Endothelial cell of umbilical vein (primary cell): Measurements from ENCODE around the gene PFN3. TPM values are rescaled to one million over a fixed set of nuclear protein-coding genes. Genes with fewer than 3 reads are reported as not detected.

Source experiments
- BruUV-seq: library from RNA; stranded (reverse); fragments of 400-500 nt; replicated peaks from 2 replicates; lab custom pipeline; 2021; lab: Mats Ljungman, UMichigan
- CTCF ChIA-PET: fragments of 300-600, 350-600 bp; sonication (Branson Sonifier 250); formaldehyde crosslinking; loops from one replicate; lab custom pipeline; 2021; ENCODE audit warnings: antibody characterized with exemption, inconsistent platforms; lab: Charles Lee
- POLR2A ChIA-PET: fragments of 300-600, 350-600 bp; sonication (Branson Sonifier 250); formaldehyde crosslinking; loops from one replicate; lab custom pipeline; 2021; ENCODE audit warnings: antibody characterized with exemption, inconsistent platforms; lab: Charles Lee
- DNase-seq: peaks from one replicate; pipeline ENCODE4 v3.0.0-alpha.2; 2011; ENCODE audit warnings: low read depth, low spot score
- FAIRE-seq: peaks from 2 replicates; lab custom pipeline; 2011; peaks lifted over from hg19 to GRCh38; lab: Jason Lieb, UNC
- H2AFZ ChIP-seq: 2 replicates; pipeline ENCODE4 v1.6.0; 2012; ENCODE audit warnings: low read depth, low read length, control low read depth, inconsistent platforms
- H3K27ac ChIP-seq: 2 replicates; pipeline ENCODE4 v1.5.1; 2011; ENCODE audit warnings: low read depth, mild to moderate bottlenecking, control low read depth, low read length, moderate library complexity; ENCODE audit not compliant: insufficient read depth
- H3K27me3 ChIP-seq, 2 experiments: 2 replicates each; pipeline versions ENCODE4 v1.6.0 to v1.6.1; 2011; ENCODE audit warnings: low read length in 2 of 2, mixed read lengths in 1 of 2; ENCODE audit not compliant: control insufficient read depth in 2 of 2, insufficient read depth in 2 of 2
- H3K36me3 ChIP-seq, 2 experiments: 2 replicates in 1 of 2; 3 replicates in 1 of 2; pipeline ENCODE4 v1.5.1; 2011; ENCODE audit warnings: low read length in 2 of 2, mild to moderate bottlenecking in 1 of 2, moderate library complexity in 1 of 2; ENCODE audit not compliant: control insufficient read depth in 2 of 2, insufficient read depth in 2 of 2; ENCODE audit errors: extremely low read depth in 1 of 2
- H3K4me1 ChIP-seq: 3 replicates; pipeline ENCODE4 v1.5.1; 2011; ENCODE audit warnings: mild to moderate bottlenecking, low read length; ENCODE audit not compliant: control insufficient read depth, insufficient read depth; ENCODE audit errors: extremely low read depth
- H3K4me2 ChIP-seq: 2 replicates; pipeline ENCODE4 v1.6.1; 2011; ENCODE audit warnings: low read length, control low read depth, mixed read lengths; ENCODE audit not compliant: insufficient read depth
- H3K4me3 ChIP-seq, 3 experiments: fragments of 200-600 bp in 1 of 3; sonication (generic), shearing (Covaris generic) in 1 of 3; replicated peaks in 1 of 3; 2 replicates each; pipeline ENCODE4 v1.5.1; 2011 to 2016; ENCODE audit warnings: control low read depth in 3 of 3, low read length in 3 of 3, mild to moderate bottlenecking in 2 of 3, inconsistent platforms in 1 of 3, low read depth in 1 of 3, moderate library complexity in 1 of 3; ENCODE audit not compliant: insufficient read depth in 1 of 3
- H3K79me2 ChIP-seq: 2 replicates; pipeline ENCODE4 v1.6.0; 2012; ENCODE audit warnings: low read length, inconsistent platforms; ENCODE audit not compliant: control insufficient read depth, insufficient read depth
- H3K9ac ChIP-seq: replicated peaks from 2 replicates; pipeline ENCODE3; 2011; ENCODE audit warnings: low read length, control low read depth; ENCODE audit not compliant: insufficient read depth; ENCODE audit errors: extremely low read depth
- H3K9me1 ChIP-seq: replicated peaks from 3 replicates; pipeline ENCODE4 v1.6.0; 2011; ENCODE audit warnings: mild to moderate bottlenecking, low read length; ENCODE audit not compliant: control insufficient read depth, insufficient read depth; ENCODE audit errors: extremely low read depth
- H3K9me3 ChIP-seq: replicated peaks from 2 replicates; pipeline ENCODE4 v1.5.1; 2012; ENCODE audit warnings: low read length, inconsistent platforms; ENCODE audit not compliant: control insufficient read depth, insufficient read depth
- H4K20me1 ChIP-seq: replicated peaks from 2 replicates; pipeline ENCODE3; 2011; ENCODE audit warnings: mild to moderate bottlenecking, low read length; ENCODE audit not compliant: control insufficient read depth, insufficient read depth; ENCODE audit errors: extremely low read depth
- FOS ChIP-seq: IDR thresholded peaks from 2 replicates; pipeline ENCODE4 v1.6.1; 2011; ENCODE audit warnings: mild to moderate bottlenecking, low read length, moderate library complexity, borderline replicate concordance; ENCODE audit not compliant: insufficient read depth
- GATA2 ChIP-seq: IDR thresholded peaks from 2 replicates; pipeline ENCODE4 v1.7.0; 2011; ENCODE audit warnings: low read depth, mild to moderate bottlenecking, moderate library complexity, mixed read lengths, low read length; ENCODE audit not compliant: insufficient read length, insufficient read depth
- MYC ChIP-seq: IDR thresholded peaks from one replicate; pipeline ENCODE4 v1.6.1; 2011; ENCODE audit warnings: mild to moderate bottlenecking, low read depth, low read length
- POLR2A ChIP-seq: IDR thresholded peaks from 2 replicates; pipeline ENCODE4 v1.6.1; 2012; ENCODE audit warnings: low read depth, mild to moderate bottlenecking, control low read depth, low read length
- POLR2AphosphoS5 ChIP-seq: IDR thresholded peaks from 2 replicates; pipeline ENCODE4 v1.6.1; 2012; ENCODE audit warnings: low read depth, mild to moderate bottlenecking, control low read depth, low read length, moderate library complexity; ENCODE audit not compliant: insufficient read depth
- dilution Hi-C: fragments of 300-500 bp; cut with MboI; formaldehyde crosslinking; loops from one replicate; pipeline ENCODE4 v1.15.0; 2019; ENCODE audit warnings: low sequenced_read_pairs; ENCODE audit not compliant: extremely low pct_ligation_motif_present
- intact Hi-C: fragments of 100-400 bp; cut with micrococcal nuclease; formaldehyde crosslinking; loops from one replicate; pipeline ENCODE4 v1.10.0; 2022
- polyA plus RNA-seq, 4 experiments: library from polyadenylated mRNA; depleted of rRNA in 3 of 4; stranded (reverse) in 3 of 4; unstranded in 1 of 4; fragments of >200 nt; gene quantifications; 2 replicates each; pipeline versions ENCODE4 v1.2.1 to v1.2.3, GENCODE V29; 2011 to 2012; ENCODE audit warnings: missing spikeins in 1 of 4
- total RNA-seq: library from RNA; stranded (reverse); gene quantifications from 2 replicates; pipeline ENCODE4 v1.2.3, GENCODE V29; 2021
- TF ChIP-seq, protein P1 (sequence below): IDR thresholded peaks from 2 replicates; pipeline ENCODE4 v1.6.1; 2011; ENCODE audit not compliant: insufficient read depth, insufficient read length
- TF ChIP-seq, protein P2 (sequence below), 2 donors: IDR thresholded peaks; 1 replicate in 1 of 2; 2 replicates in 1 of 2; pipeline ENCODE4 v1.5.1; 2011; ENCODE audit warnings: low read length in 2 of 2, mild to moderate bottlenecking in 2 of 2, moderate library complexity in 2 of 2, control low read depth in 1 of 2, inconsistent platforms in 1 of 2, low read depth in 1 of 2; ENCODE audit not compliant: insufficient read depth in 1 of 2; ENCODE audit errors: extremely low read depth in 1 of 2

PFN3 gene
- total and polyA plus RNA-seq, 2 donors (not counting 3 experiments of a cell fraction or from before 2014, with no cell fraction given), result not detected

DNA sequence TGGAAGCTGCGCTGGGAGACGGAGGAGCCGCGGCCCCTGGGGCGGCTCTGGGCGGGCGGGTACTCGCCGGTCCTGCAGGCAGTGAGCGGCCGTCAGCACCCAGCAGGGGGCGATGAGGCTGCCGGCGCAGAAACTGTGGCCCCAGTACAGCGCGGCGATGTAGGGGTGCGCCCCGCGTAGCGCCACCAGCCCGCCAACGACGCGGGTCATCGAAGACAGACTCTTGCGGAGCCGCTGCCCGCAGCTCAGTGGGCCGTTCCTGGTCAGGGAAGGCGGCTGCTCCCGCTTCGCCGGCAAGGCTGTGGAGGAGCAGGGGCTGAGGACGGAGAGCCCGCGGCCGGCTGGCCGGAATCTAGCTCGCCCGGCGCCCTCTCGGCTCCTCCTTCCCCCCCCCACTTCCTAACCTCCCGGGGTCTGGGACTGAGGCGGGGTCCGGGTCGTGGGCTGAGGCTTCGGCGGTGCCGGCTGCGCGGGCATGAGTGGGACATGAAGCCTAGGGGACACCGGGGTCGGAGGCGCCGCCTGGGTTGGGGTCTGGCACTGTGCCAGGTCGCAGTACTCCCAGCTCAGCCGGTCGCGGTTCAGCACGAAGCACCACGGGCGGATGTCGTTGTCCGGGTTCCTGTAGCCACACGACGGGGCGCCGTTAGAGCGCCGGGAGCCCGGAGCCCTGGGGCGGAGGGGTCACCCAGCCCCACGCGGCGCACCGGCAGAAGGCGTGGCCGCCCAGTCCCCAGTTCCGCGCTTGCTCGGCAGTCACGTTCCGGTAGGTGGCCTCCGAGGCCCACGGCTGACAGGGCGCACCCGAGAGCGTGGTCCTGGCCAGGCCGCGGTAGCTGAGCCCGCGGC lies 3.6 kb upstream of the PFN3 start:
- Histone ChIP-seq H3K4me3 (peak overlapping the region; percentile 27 to 42 (median 34)), H3K4me2 (peak overlapping the region; percentile 67), H3K79me2 (no peaks in the 10 kb centered on the region), H4K20me1 (no peaks in the 10 kb centered on the region), H3K36me3 (no peaks in the 10 kb centered on the region), H3K9me3 (no peaks in the 10 kb centered on the region), H3K9me1 (no peaks in the 10 kb centered on the region), H3K27ac (no peak overlapping the region), H2AFZ (peak overlapping the region; percentile 97), H3K27me3 (peaks cover 34 to 39% of the 10 kb centered on the region in 2 experiments), H3K9ac (no peak overlapping the region), H3K4me1 (peaks cover 23% of the 10 kb centered on the region)
- FAIRE-seq, result peak; percentile 56
- no TSS peak for BruUV-seq
- intact Hi-C loops, result loop anchor here (1.0 to 2.0 kb wide), 4 partner anchors 22 to 97 kb away; partner anchors contain the start of gene GRK6
- dilution Hi-C loops, result no loop called here
- ChIA-PET CTCF (interaction anchor here (0.6 to 7.1 kb wide), 40 partner anchors 9 to 294 kb away, joined by 3 to 288 read pairs (median 7); partner anchors contain the start of genes DDX41, GRK6, LMAN2 and PDLIM7), POLR2A (interaction anchor here (0.5 to 1.8 kb wide), 5 partner anchors 22 to 93 kb away, joined by 4 to 7 read pairs (median 7); partner anchors contain the start of genes GRK6 and PDLIM7)
- peak; percentile 73 for DNase-seq
- peak; percentile 12 for TF ChIP-seq MYC
- TF ChIP-seq POLR2A, result peak; percentile 41
- TF ChIP-seq, protein P1, sequence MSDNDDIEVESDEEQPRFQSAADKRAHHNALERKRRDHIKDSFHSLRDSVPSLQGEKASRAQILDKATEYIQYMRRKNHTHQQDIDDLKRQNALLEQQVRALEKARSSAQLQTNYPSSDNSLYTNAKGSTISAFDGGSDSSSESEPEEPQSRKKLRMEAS, result peak; percentile 43
- peak; percentile 74 for TF ChIP-seq POLR2AphosphoS5
- TF ChIP-seq, protein P2, sequence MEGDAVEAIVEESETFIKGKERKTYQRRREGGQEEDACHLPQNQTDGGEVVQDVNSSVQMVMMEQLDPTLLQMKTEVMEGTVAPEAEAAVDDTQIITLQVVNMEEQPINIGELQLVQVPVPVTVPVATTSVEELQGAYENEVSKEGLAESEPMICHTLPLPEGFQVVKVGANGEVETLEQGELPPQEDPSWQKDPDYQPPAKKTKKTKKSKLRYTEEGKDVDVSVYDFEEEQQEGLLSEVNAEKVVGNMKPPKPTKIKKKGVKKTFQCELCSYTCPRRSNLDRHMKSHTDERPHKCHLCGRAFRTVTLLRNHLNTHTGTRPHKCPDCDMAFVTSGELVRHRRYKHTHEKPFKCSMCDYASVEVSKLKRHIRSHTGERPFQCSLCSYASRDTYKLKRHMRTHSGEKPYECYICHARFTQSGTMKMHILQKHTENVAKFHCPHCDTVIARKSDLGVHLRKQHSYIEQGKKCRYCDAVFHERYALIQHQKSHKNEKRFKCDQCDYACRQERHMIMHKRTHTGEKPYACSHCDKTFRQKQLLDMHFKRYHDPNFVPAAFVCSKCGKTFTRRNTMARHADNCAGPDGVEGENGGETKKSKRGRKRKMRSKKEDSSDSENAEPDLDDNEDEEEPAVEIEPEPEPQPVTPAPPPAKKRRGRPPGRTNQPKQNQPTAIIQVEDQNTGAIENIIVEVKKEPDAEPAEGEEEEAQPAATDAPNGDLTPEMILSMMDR (IDR thresholded peaks at IDR 0.05; ENCODE audit: extremely low read depth in 1 of 2, insufficient read depth in 1 of 2, low read depth in 1 of 2, low read length in 2 of 2), result peak; percentile 81 to 87
- no peak for TF ChIP-seq GATA2
- no peak for TF ChIP-seq FOS
